HEK293 (cell line): ENCODE data around the gene VWF.

Experiments
- CTCF ChIA-PET: fragments of 350-600 bp; formaldehyde crosslinking; extraction: SDS; loops from one replicate; lab custom pipeline; 2021; ENCODE audit warnings: antibody characterized with exemption; lab: Yijun Ruan, JAX
- POLR2A ChIA-PET: fragments of 300-600 bp; formaldehyde crosslinking; extraction: SDS; loops from one replicate; lab custom pipeline; 2020; ENCODE audit warnings: antibody characterized with exemption, inconsistent platforms; lab: Yijun Ruan, JAX
- H3K27ac ChIP-seq: fragments of 200-500 bp; sonication (Bioruptor generic); 2 replicates; pipeline ENCODE4 v1.5.1; 2014; ENCODE audit warnings: low read depth, low read length, control low read depth, inconsistent platforms; ENCODE audit errors: extremely low read depth
- H3K36me3 ChIP-seq, 2 experiments: fragments of 200-500 bp in 1 of 2; sonication (Bioruptor generic) in 1 of 2; 1 replicate in 1 of 2; 2 replicates in 1 of 2; pipeline ENCODE4 v1.5.1; 2014 to 2017; ENCODE audit warnings: inconsistent platforms in 2 of 2, low read length in 2 of 2; ENCODE audit not compliant: control insufficient read depth in 2 of 2, insufficient read depth in 1 of 2
- H3K4me1 ChIP-seq: fragments of 200-500 bp; sonication (Bioruptor generic); 2 replicates; pipeline ENCODE4 v1.5.1; 2014; ENCODE audit warnings: mild to moderate bottlenecking, low read length, inconsistent platforms; ENCODE audit not compliant: control insufficient read depth, insufficient read depth
- H3K4me3 ChIP-seq: 2 replicates; pipeline ENCODE4 v1.5.1; 2011; ENCODE audit warnings: low read depth, mild to moderate bottlenecking, control low read depth, low read length, moderate library complexity
- H3K9me3 ChIP-seq: fragments of 200-500 bp; sonication (Bioruptor generic); 2 replicates; pipeline ENCODE4 v1.5.1; 2014; ENCODE audit warnings: low read depth, low read length, inconsistent platforms; ENCODE audit not compliant: control insufficient read depth, insufficient read depth
- EGR2 ChIP-seq: fragments of 450-650 bp; formaldehyde crosslinking; IDR thresholded peaks from 2 replicates; pipeline ENCODE4 v1.5.1; 2016; ENCODE audit warnings: low read depth, missing biosample characterization, missing genetic modification characterization
- HOXA7 ChIP-seq: sonication (generic); formaldehyde crosslinking; IDR thresholded peaks from 2 replicates; pipeline ENCODE4 v1.8.1; 2022; ENCODE audit warnings: missing genetic modification reagents, borderline replicate concordance
- MEIS1 ChIP-seq: sonication (generic); formaldehyde crosslinking; IDR thresholded peaks from 2 replicates; pipeline ENCODE4 v1.8.1; 2022; ENCODE audit warnings: missing genetic modification reagents, mild to moderate bottlenecking, borderline replicate concordance
- PRDM10 ChIP-seq: fragments of 450-650 bp; formaldehyde crosslinking; IDR thresholded peaks from 2 replicates; pipeline ENCODE4 v1.5.1; 2016; ENCODE audit warnings: missing biosample characterization, missing genetic modification characterization
- ZBTB11 ChIP-seq: fragments of 450-650 bp; formaldehyde crosslinking; conservative IDR thresholded peaks from 2 replicates; pipeline ENCODE4 v1.5.1; 2016; ENCODE audit warnings: low read depth, missing biosample characterization, missing genetic modification characterization
- ZBTB49 ChIP-seq: fragments of 450-650 bp; formaldehyde crosslinking; IDR thresholded peaks from 2 replicates; pipeline ENCODE4 v1.5.1; 2016; ENCODE audit warnings: missing biosample characterization, missing genetic modification characterization, low read depth
- ZBTB7A ChIP-seq: fragments of 450-650 bp; formaldehyde crosslinking; IDR thresholded peaks from 2 replicates; pipeline ENCODE4 v1.5.1; 2016; ENCODE audit warnings: low read depth, missing biosample characterization, missing genetic modification characterization
- ZNF148 ChIP-seq: fragments of 450-650 bp; formaldehyde crosslinking; IDR thresholded peaks from 2 replicates; pipeline ENCODE4 v1.5.0; 2017; ENCODE audit warnings: missing biosample characterization, missing genetic modification characterization, borderline replicate concordance
- ZNF175 ChIP-seq: fragments of 450-650 bp; formaldehyde crosslinking; IDR thresholded peaks from 2 replicates; pipeline ENCODE4 v1.5.1; 2016; ENCODE audit warnings: missing biosample characterization, missing genetic modification characterization
- ZNF26 ChIP-seq: fragments of 450-650 bp; formaldehyde crosslinking; IDR thresholded peaks from 2 replicates; pipeline ENCODE4 v1.5.1; 2016; ENCODE audit warnings: missing biosample characterization, missing genetic modification characterization
- ZNF280D ChIP-seq: fragments of 450-650 bp; formaldehyde crosslinking; IDR thresholded peaks from 2 replicates; pipeline ENCODE4 v1.5.1; 2016; ENCODE audit warnings: missing biosample characterization, missing genetic modification characterization
- ZNF341 ChIP-seq: fragments of 450-650 bp; formaldehyde crosslinking; IDR thresholded peaks from 2 replicates; pipeline ENCODE4; 2016; ENCODE audit warnings: low read depth, missing biosample characterization, missing genetic modification characterization
- ZNF521 ChIP-seq: fragments of 450-650 bp; formaldehyde crosslinking; IDR thresholded peaks from 2 replicates; pipeline ENCODE4 v1.5.1; 2017; ENCODE audit warnings: missing biosample characterization, mild to moderate bottlenecking, missing genetic modification characterization
- ZNF544 ChIP-seq: fragments of 450-650 bp; formaldehyde crosslinking; IDR thresholded peaks from 2 replicates; pipeline ENCODE4 v1.5.0; 2017; ENCODE audit warnings: missing biosample characterization, missing genetic modification characterization
- ZNF626 ChIP-seq: fragments of 450-650 bp; sonication (Bioruptor Pico); formaldehyde crosslinking; IDR thresholded peaks from 2 replicates; pipeline ENCODE4 v1.5.1; 2018; ENCODE audit warnings: missing biosample characterization, missing genetic modification characterization, inconsistent platforms
- ZNF701 ChIP-seq: fragments of 450-650 bp; formaldehyde crosslinking; IDR thresholded peaks from 2 replicates; pipeline ENCODE4 v1.5.1; 2016; ENCODE audit warnings: missing biosample characterization, missing genetic modification characterization
- ZNF707 ChIP-seq: fragments of 450-650 bp; formaldehyde crosslinking; IDR thresholded peaks from 2 replicates; pipeline ENCODE4 v1.5.1; 2016; ENCODE audit warnings: missing biosample characterization, missing genetic modification characterization

Gene VWF

GRCh38 chr12:6146951-6147350 lies 22.5 kb upstream of the VWF start:
- Histone ChIP-seq H3K4me1 (no peaks in the 10 kb centered on the region), H3K4me3 (no peak overlapping the region), H3K27ac (no peak overlapping the region), H3K36me3 (no peaks in the 10 kb centered on the region), H3K9me3 (no peaks in the 10 kb centered on the region)
- POLR2A ChIA-PET: no interaction called here
- CTCF ChIA-PET: no interaction called here
- TF ChIP-seq PRDM10 (tag by site-specific recombination) (no peak), ZBTB7A (tag by site-specific recombination) (no peak), ZNF544 (tag by site-specific recombination) (no peak), HOXA7 (CRISPR knock-in tag) (no peak), ZNF707 (tag by site-specific recombination) (no peak), ZNF341 (tag by site-specific recombination) (no peak), ZBTB11 (tag by site-specific recombination) (no peak), ZNF175 (tag by site-specific recombination) (no peak), ZBTB49 (tag by site-specific recombination) (no peak), ZNF148 (tag by site-specific recombination) (no peak), ZNF521 (tag by site-specific recombination) (no peak), MEIS1 (CRISPR knock-in tag) (no peak), ZNF280D (tag by site-specific recombination) (no peak), ZNF626 (no peak), ZNF701 (tag by site-specific recombination) (no peak), EGR2 (tag by site-specific recombination) (no peak), ZNF26 (tag by site-specific recombination) (no peak)
